Left lobe of liver (tissue), 2 donors: ENCODE results near the gene CA6. TPM values are rescaled to one million over a fixed set of nuclear protein-coding genes. Genes with fewer than 3 reads are reported as not detected.
"Not testable (repeated sequence)": the region's sequence is repeated elsewhere in the genome, so short reads cannot be mapped to it uniquely, and the experiment has no call there.

ENCODE experiments used
- ATAC-seq: fragments of 200-7000 bp; cut with Tn5 transposase; one replicate; pipeline ENCODE4 v1.9.1; 2020; ENCODE audit warnings: mild to moderate bottlenecking, moderate library complexity
- DNase-seq: peaks from one replicate; pipeline ENCODE4 v3.0.0-alpha.2; 2020; ENCODE audit warnings: low spot score
- total RNA-seq: library from RNA; stranded (reverse); gene quantifications from one replicate; pipeline ENCODE4 v1.2.1, GENCODE V29; 2021
- donor health status: DM: no; HTN: no; CAD: no; lungs with moderate emphysema.
- donor health status: DM: no; HTN: yes; CAD: no.

CA6 gene
- total RNA-seq, 1 donor from 2014 or later = not detected

- not testable (repeated sequence) for DNase-seq, ATAC-seq
These were observed 23.2 kb downstream of the CA6 start for GRCh38 chr1:8968902-8969301.

- DNase-seq = no peak
- ATAC-seq = no peak
These were observed 24.3 kb downstream of the CA6 start for GRCh38 chr1:8969937-8970336.

- ATAC-seq (no peak), DNase-seq (no peak)
These were observed 25.2 kb downstream of the CA6 start for GRCh38 chr1:8970870-8971337.

GRCh38 chr1:8974551-8974950 lies 28.9 kb downstream of the CA6 start:
- ATAC-seq = no peak
- no peak for DNase-seq

- DNase-seq (no peak), ATAC-seq (no peak)
These were observed 30.7 kb downstream of the CA6 start for GRCh38 chr1:8976338-8976737.

- DNase-seq (no peak), ATAC-seq (no peak)
These were observed 31.3 kb downstream of the CA6 start for GRCh38 chr1:8976896-8977450.

- DNase-seq (no peak), ATAC-seq (no peak)
These were observed 35.0 kb downstream of the CA6 start for GRCh38 chr1:8980656-8981055.

- ATAC-seq (no peak), DNase-seq (no peak)
These were observed 35.5 kb downstream of the CA6 start for GRCh38 chr1:8981169-8981568.

- ATAC-seq (no peak), DNase-seq (no peak)
These were observed 38.5 kb downstream of the CA6 start for GRCh38 chr1:8984203-8984602.

- ATAC-seq = no peak
- no peak for DNase-seq
These were observed 39.3 kb downstream of the CA6 start for GRCh38 chr1:8984990-8985389.

GRCh38 chr1:8985915-8986813 lies 40.5 kb downstream of the CA6 start:
- peak; percentile 95 for ATAC-seq
- DNase-seq = peak; percentile 83

GRCh38 chr1:8986814-8987190 lies 41.1 kb downstream of the CA6 start:
- DNase-seq (no peak), ATAC-seq (no peak)

GRCh38 chr1:8987881-8988617 lies 42.4 kb downstream of the CA6 start:
- peak; percentile 83 for ATAC-seq

GRCh38 chr1:8988618-8988967 lies 42.9 kb downstream of the CA6 start:
- no peak for DNase-seq

More at GRCh38 chr1:8987881-8988617, 42.4 kb downstream of the CA6 start:
- DNase-seq = no peak

GRCh38 chr1:8989061-8989460 lies 43.4 kb downstream of the CA6 start:
- no peak for ATAC-seq
- no peak for DNase-seq

More at GRCh38 chr1:8988618-8988967, 42.9 kb downstream of the CA6 start:
- no peak for ATAC-seq

- DNase-seq = no peak
- no peak for ATAC-seq
These were observed 44.2 kb downstream of the CA6 start for GRCh38 chr1:8989821-8990220.

- DNase-seq (no peak), ATAC-seq (no peak)
These were observed 47.4 kb downstream of the CA6 start for GRCh38 chr1:8992936-8993687.

GRCh38 chr1:8993962-8994675 lies 48.5 kb downstream of the CA6 start:
- peak; percentile 81 for ATAC-seq

GRCh38 chr1:9001534-9002214 lies 56.0 kb downstream of the CA6 start:
- not testable (repeated sequence) for DNase-seq, ATAC-seq

More at GRCh38 chr1:8993962-8994675, 48.5 kb downstream of the CA6 start:
- DNase-seq = not testable (repeated sequence)

GRCh38 chr1:9002215-9002560 lies 56.5 kb downstream of the CA6 start:
- DNase-seq, ATAC-seq: not testable (repeated sequence)
